GM18858 (cell line): ENCODE results near the gene RPUSD4.

ENCODE experiments used
- ATAC-seq: cut with Tn5 transposase; IDR thresholded peaks from one replicate; pipeline ENCODE4 v1.9.1; 2021; ENCODE audit not compliant: unreplicated experiment

Gene RPUSD4

GRCh38 chr11:126185259-126186024 is 26.0 kb downstream of the RPUSD4 start:
- no peak for ATAC-seq

DNA sequence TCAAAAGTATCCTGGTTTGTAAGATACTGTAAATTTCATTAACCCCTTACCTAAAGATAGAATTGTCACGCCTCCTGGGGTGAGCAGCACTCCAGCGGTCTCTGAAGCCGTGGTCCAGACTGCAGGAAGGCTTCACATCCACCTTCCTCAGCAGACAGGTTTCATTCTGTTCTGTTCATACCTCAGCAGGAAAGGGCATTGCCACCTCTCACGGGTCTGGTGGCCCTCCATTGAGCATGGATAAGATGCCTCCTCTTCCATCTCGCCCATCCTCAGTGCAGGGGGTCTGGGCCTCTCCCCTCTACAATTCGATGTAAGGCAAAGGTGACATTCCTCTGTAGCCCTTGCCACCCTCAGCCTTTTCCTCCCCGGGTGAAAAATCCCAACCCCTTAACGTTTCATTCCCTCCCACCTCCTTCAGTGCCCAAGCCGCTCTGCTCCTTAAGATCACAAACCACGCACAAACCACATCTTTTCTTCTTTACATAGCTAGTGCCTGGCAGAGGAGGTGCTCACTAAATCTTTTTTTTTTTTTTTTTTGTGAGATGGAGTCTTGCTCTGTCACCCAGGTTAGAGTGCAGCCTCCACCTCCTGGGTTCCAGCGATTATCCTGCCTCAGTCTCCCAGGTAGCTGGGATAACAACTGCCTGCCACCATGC is 28.5 kb downstream of the RPUSD4 start:
- no peak for ATAC-seq

GRCh38 chr11:126181939-126182730 is 29.3 kb downstream of the RPUSD4 start:
- no peak for ATAC-seq

DNA sequence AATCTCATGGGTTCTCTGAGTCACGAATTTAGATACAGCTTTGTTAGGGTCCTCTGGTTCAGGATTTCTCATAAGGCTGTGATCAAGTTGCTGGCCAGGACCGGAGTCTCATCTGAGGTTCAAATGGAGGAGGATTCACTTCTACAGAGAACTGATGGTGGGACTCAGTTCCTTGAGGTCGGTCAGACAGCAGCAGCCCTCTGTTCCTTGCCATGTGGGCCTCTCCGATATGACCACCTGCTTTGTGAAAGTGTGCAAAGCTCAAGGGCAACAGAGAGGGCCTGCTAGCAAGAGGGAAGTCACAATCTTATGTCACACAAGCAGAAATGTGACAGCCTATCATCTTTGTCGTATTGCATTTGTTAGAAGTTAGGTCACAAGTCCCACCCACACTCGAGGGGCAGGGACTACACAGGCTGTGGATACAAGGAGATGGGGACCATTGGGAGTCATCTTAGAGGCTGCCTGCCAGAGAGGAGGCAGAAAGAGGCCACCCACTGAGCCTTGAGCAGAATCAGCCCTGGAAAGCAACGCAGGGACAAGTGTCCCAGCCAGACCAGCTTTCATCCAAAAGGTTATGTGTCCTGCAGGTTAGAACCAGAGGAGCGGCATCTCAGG is 34.5 kb downstream of the RPUSD4 start:
- ATAC-seq: no peak

DNA sequence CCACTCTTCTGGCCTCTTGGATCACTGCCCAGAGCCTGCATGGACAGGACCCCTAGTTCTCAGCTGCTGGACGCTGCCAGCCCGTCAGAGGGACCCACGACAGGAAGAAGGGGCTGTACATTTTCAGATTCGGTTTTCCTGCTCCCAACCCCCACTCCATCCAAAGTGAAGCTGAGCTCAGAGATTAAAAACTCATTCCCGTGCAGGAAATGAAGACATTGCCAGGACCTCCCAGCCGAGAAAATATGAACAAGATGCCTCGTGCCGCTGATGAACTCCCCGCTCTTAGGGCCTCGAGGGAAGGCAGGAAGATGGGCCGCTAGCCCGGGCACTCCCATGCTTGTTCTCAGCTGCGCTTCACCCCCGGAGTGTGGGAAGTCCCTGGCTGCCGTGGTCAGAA is 36.1 kb downstream of the RPUSD4 start:
- ATAC-seq: no peak

- no peak for ATAC-seq
Observed at GRCh38 chr11:126174816-126175215, 36.6 kb downstream of the RPUSD4 start.

DNA sequence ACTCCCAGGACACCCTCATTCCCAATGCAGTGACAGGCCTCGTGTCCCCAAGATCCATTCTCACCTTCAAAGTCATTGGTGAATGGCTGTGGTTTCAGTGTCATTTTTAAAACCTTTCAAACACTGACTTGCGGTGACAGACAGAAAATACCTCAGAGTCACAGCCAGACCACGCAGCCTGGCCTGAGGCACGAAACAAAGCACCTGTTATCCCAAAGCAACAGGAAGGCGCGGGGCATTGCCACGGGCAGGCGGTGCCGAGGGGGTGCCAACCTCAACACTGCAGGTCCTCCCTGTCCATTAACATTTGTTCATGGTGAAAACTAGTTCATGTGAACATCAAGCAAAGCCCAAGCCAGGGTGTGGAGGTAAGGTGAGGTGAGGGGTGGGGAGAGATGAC is 38.2 kb downstream of the RPUSD4 start:
- no peak for ATAC-seq

- ATAC-seq: no peak
Observed at GRCh38 chr11:126172596-126173038, 38.8 kb downstream of the RPUSD4 start.

- ATAC-seq: no peak
Observed at GRCh38 chr11:126169291-126169690, 42.2 kb downstream of the RPUSD4 start.

DNA sequence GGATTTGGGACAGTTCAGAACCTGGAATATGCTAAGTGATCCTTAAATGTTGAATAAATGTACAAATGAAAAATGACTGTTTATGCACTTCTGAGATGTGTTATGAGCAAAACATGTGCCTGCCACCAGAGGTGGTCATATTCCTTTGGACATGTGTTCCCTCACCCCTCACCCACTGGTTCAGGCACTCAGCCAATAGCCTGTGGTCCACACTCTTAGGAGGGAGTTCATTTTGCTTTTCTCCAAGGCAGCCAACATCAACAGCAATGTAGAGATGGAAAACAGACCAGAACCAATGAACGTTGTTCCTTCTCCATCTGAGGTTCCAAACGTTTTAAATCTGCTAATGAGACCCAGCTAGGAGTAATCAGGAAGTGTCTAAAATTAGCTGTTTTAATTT is 44.0 kb downstream of the RPUSD4 start:
- no peak for ATAC-seq

GRCh38 chr11:126166413-126166812 is 45.0 kb downstream of the RPUSD4 start:
- no peak for ATAC-seq

- no peak for ATAC-seq
Observed at GRCh38 chr11:126165757-126166156, 45.7 kb downstream of the RPUSD4 start.

DNA sequence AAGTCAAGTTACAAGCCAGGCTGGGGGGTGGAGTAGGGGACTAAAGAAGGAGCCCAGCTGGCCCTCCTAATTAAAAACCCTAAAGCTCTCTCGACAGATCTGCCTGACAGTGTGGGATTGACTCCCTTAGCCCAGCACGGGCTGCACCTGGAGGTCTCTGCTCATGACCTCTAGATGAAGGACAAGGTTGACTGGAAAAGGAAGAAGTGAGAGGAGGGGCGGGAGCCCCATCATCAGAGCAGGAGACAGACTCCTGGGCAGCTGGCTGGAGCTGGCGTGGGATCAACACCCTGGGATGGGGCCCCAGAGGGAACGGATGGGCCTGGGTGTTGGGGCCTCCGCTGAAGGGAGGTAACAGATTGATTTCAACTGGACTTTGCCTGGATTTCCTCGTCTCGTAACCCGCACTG is 46.1 kb downstream of the RPUSD4 start:
- ATAC-seq: no peak

GRCh38 chr11:126164781-126165180 is 46.7 kb downstream of the RPUSD4 start:
- no peak for ATAC-seq

DNA sequence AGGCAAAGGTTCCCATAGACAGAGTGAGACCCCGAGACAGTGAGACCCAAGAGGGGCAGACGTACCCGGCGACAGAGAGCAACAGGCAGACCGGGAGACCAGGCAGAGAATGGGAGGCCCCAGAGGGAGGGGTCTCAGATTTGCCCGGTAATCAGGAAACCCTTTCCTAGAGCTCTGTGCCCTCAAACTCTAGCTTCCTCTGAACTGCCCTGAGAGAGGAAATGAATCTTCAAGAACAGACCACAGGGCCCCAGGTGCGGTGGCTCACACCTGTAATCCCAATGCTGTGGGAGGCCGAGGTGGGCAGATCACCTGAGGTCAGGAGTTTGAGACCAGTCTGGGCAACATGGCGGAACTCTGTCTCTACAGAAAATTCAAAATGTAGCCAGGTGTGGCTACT is 47.7 kb downstream of the RPUSD4 start:
- ATAC-seq: no peak

- no peak for ATAC-seq
Observed at GRCh38 chr11:126163074-126163700, 48.3 kb downstream of the RPUSD4 start.

- no peak for ATAC-seq
Observed at GRCh38 chr11:126162306-126163030, 49.0 kb downstream of the RPUSD4 start.

DNA sequence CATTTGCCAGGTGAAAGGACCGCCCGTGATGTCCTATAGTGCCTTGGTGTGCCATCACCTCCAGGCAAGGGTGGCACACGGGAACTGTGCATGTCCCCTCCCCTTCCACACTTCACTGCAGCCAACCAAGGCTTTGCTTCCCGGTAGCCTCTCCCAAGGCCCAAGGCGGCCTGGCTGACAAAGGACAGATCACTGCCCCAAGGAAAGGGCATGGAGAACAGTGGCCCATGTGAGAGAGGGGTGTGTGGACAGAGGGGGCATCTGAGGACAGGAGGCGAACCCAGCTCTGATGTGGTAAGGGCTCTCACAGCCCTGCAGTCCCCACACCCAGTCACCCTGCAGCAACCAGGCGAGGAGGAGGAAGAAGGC is 50.4 kb downstream of the RPUSD4 start:
- ATAC-seq: no peak

DNA sequence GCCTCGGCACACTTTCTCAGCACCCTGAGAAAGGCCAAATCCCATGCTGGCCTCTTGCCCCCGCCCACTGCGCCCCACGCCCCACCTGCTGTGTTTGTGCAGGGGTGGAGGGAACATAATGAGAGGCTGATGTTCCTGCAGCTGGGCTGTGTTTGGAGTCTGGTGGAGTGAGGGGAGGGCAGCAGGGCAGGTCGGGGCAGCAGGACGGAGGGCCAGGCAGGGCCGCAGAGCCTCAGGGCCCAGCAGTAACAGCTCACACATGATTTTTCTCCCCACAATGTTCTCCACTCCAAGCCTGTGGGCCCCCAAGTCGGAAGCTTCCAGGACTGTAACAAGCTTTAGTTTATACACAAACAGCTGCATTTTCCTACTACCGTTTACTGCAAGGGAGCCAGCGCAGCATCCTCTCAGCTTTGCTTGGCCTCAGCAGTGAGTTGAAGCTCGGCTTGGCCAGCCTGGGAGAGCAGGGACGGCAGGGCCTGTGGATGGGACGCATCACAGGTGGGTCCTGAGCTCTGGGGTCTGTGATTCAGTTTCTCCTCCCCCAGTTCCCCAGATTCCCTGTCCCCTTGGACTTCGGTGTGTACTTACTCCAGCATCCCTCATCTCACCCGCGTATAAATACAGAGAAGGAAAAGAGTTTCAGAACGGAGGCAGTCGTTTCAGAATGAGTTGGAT is 51.0 kb downstream of the RPUSD4 start:
- no peak for ATAC-seq
